Stomach (tissue), 9 donors: ENCODE results near the gene FSTL3. TPM values are rescaled to one million over a fixed set of nuclear protein-coding genes. Genes with fewer than 3 reads are reported as not detected.
A peak's percentile ranks its signal among the peaks of the same experiment; 100 is the strongest.

Experiments used
- DNase-seq, 2 donors: peaks; one replicate each; pipeline versions ENCODE4 v3.0.0 to v3.0.0-alpha.2; 2013 to 2019
- H3K27ac ChIP-seq, 5 donors: fragments of 200-600 bp in 4 of 5; sonication (generic) in 4 of 5; one replicate each; pipeline ENCODE4 v1.5.1; 2013 to 2019; ENCODE audit warnings: mild to moderate bottlenecking in 1 of 5, moderate library complexity in 1 of 5
- H3K27me3 ChIP-seq, 3 donors: fragments of 200-600 bp; sonication (generic); one replicate each; pipeline ENCODE4 v1.5.1; 2017 to 2019; ENCODE audit warnings: mixed run types in 1 of 3
- H3K36me3 ChIP-seq, 4 donors: fragments of 200-600 bp; sonication (generic); 1 replicate in 3 of 4; 2 replicates in 1 of 4; pipeline ENCODE4 v1.5.1; 2016 to 2019
- H3K4me1 ChIP-seq, 4 donors: fragments of 200-600 bp; sonication (generic); one replicate each; pipeline ENCODE4 v1.5.1; 2016 to 2019
- H3K4me3 ChIP-seq, 4 donors: fragments of 200-600 bp; sonication (generic) in 3 of 4; one replicate each; pipeline ENCODE4 v1.5.1; 2016 to 2019; ENCODE audit warnings: mild to moderate bottlenecking in 1 of 4
- H3K9me3 ChIP-seq, 4 donors: fragments of 200-600 bp; sonication (generic); one replicate each; pipeline ENCODE4 v1.5.1; 2016 to 2019
- EP300 ChIP-seq: sonication (generic); formaldehyde crosslinking; IDR thresholded peaks from one replicate; pipeline ENCODE4 v1.6.1; 2017; ENCODE audit warnings: antibody characterized with exemption
- POLR2A ChIP-seq, 4 donors: fragments of 450-650 bp; IDR thresholded peaks; one replicate each; pipeline ENCODE4 v1.6.1; 2016; ENCODE audit warnings: antibody characterized with exemption in 4 of 4, control low read depth in 2 of 4, mild to moderate bottlenecking in 1 of 4, moderate library complexity in 1 of 4
- POLR2AphosphoS5 ChIP-seq, 3 donors: sonication (generic); formaldehyde crosslinking; IDR thresholded peaks; one replicate each; pipeline ENCODE4 v1.6.1; 2016; ENCODE audit warnings: antibody characterized with exemption in 3 of 3
- WGBS, 5 donors: extraction: QIAGEN DNeasy Blood & Tissue Kit in 3 of 5; methylation state at CpG; one replicate each; pipeline versions ENCODE4 v1.1.5 to v1.1.7; 2013 to 2018; 5-methylcytosine and 5-hydroxymethylcytosine counted together
- intact Hi-C: fragments of 100-400 bp; cut with DNase I; formaldehyde crosslinking; loops from one replicate; pipeline ENCODE4 v1.15.1; 2023; ENCODE audit warnings: low total_unique reads
- polyA plus RNA-seq, 3 donors: library from polyadenylated mRNA; stranded (reverse); fragments of 200-250 nt; gene quantifications; one replicate each; pipeline ENCODE4 v1.2.3, GENCODE V29; 2013
- total RNA-seq, 5 donors: library from RNA; depleted of rRNA; stranded (reverse); fragments of >200 nt; gene quantifications; one replicate each; pipeline versions ENCODE4 v1.1.0 to v1.2.3, GENCODE V29; 2014 to 2016
- TF ChIP-seq, protein P1 (sequence below), 7 experiments: fragments of 450-650 bp in 4 of 7; fragments of 200-600 bp in 3 of 7; sonication (generic) in 3 of 7; IDR thresholded peaks; one replicate each; pipeline ENCODE4 v1.5.1; 2016 to 2019; ENCODE audit warnings: antibody characterized with exemption in 7 of 7, control low read depth in 2 of 7, mild to moderate bottlenecking in 1 of 7
- donor health status: healthy with polysubstance abuse.
- donor health status: Bipolar disorder and iron deficiency.
- donor health status: healthy.

Gene FSTL3
- total and polyA plus RNA-seq, 8 donors = 12.3 to 136 (median 28.3) TPM

DNA sequence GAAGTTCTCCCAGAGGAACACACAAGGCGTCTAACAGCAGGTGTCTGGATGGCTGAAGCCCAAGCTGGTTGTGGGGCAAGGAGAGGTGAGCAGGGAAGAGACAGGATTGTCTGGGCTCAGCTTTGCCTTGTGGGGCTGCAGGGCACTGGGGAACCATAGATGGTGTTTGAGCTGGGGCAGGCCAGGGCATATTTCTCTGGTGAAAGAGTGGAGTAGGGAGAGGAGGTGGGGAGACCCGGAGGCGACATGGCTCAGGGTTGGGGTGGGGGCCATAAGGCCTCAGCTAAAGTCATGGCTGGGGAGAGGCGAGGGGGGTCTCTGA is 27.1 kb downstream of the FSTL3 start:
- H3K4me3 ChIP-seq = peak overlapping the region; percentile 12 to 29 (median 20)

DNA sequence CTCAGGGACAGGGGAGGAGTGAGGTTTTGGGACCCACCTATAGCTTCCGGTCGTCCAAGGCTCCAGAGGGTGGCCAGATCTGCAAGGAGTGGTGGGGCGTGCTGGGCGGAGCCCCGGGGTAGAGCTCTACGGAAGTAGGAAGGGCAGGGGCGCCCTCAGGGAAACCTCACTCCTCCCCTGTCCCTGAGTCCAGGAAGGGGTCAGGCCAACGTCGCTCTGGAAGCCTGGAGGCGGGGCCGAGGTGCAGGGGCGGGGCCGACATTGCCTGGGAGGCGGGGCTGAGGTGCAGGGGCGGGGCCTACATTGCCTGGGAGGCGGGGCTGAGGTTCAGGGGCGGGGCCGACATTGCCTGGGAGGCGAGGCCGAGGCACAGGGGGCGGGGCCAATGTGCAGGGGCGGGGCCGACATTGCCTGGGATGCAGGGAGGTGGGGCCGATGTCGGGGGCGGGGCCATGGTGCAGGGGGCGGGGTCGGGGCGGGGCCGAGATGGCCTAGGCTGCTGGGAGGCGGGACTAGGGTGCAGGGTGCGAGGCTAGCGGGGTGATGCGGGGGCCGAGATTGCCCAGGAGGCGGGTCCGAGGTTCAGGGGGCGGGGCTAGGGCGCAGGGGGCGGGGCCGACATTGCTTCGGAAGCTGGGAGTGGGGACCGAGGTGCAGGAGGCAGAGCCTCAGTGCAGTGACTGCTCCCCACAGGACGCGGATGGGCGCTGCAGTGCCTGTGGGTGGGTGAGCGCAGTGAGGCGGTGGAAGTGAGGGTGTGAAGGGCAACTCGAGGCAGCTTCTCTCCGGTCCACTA is 27.7 kb downstream of the FSTL3 start:
- intact Hi-C loops = no loop called here
- peaks cover 0 to 55% (median 0%) of the 10 kb centered on the region in 3 donors for H3K27me3 ChIP-seq

More for the DNA sequence above, 27.1 kb downstream of the FSTL3 start:
- H3K36me3 ChIP-seq = no peaks in the 10 kb centered on the region
- peaks cover 8 to 29% (median 24%) of the 10 kb centered on the region in 4 donors for H3K4me1 ChIP-seq
- H3K27ac ChIP-seq = peak overlapping the region in 1 of 5 donors; percentile 25
- H3K27me3 ChIP-seq = peaks cover 0 to 51% (median 0%) of the 10 kb centered on the region in 3 donors
- TF ChIP-seq EP300 = no peak
- TF ChIP-seq POLR2A (IDR thresholded peaks at IDR 0.05) = no peak
- TF ChIP-seq, protein P1, sequence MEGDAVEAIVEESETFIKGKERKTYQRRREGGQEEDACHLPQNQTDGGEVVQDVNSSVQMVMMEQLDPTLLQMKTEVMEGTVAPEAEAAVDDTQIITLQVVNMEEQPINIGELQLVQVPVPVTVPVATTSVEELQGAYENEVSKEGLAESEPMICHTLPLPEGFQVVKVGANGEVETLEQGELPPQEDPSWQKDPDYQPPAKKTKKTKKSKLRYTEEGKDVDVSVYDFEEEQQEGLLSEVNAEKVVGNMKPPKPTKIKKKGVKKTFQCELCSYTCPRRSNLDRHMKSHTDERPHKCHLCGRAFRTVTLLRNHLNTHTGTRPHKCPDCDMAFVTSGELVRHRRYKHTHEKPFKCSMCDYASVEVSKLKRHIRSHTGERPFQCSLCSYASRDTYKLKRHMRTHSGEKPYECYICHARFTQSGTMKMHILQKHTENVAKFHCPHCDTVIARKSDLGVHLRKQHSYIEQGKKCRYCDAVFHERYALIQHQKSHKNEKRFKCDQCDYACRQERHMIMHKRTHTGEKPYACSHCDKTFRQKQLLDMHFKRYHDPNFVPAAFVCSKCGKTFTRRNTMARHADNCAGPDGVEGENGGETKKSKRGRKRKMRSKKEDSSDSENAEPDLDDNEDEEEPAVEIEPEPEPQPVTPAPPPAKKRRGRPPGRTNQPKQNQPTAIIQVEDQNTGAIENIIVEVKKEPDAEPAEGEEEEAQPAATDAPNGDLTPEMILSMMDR (IDR thresholded peaks at IDR 0.05) = no peak
- TF ChIP-seq POLR2AphosphoS5 (IDR thresholded peaks at IDR 0.05) = no peak
- H3K9me3 ChIP-seq = no peaks in the 10 kb centered on the region
- WGBS, 5 donors = 21 to 39% (median 33%) methylated on average over 4 of the region's 4 CpGs
- DNase-seq = no peak
- intact Hi-C loops = no loop called here

DNA sequence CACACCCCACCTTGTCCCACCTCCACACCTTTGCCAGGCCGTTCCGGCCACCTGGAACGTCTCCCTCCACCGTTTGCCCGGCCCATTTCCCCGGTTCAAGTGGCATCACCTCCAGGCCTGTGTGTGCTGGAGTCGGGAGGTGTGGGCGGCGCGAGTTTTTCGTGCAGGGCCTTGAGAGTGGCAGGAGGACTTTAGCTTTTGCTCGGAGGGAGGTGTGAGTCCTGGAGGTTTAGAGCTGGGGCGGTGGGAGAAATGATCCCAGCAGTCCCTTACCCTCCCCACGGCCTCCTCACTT is 28.2 kb downstream of the FSTL3 start:
- Histone ChIP-seq H3K36me3 (no peaks in the 10 kb centered on the region), H3K4me1 (peaks cover 8 to 36% (median 29%) of the 10 kb centered on the region in 4 donors), H3K27ac (no peak overlapping the region), H3K4me3 (peak overlapping the region in 2 of 4 donors; percentile 17 to 29), H3K9me3 (no peaks in the 10 kb centered on the region), H3K27me3 (peaks cover 0 to 56% (median 5%) of the 10 kb centered on the region in 3 donors)
- WGBS, 5 donors = 22 to 40% (median 28%) methylated on average over 14 of the region's 14 CpGs
- intact Hi-C loops = no loop called here
- TF ChIP-seq POLR2AphosphoS5 (IDR thresholded peaks at IDR 0.05) (no peak), POLR2A (IDR thresholded peaks at IDR 0.05) (no peak), EP300 (no peak)
- TF ChIP-seq, protein P1 (IDR thresholded peaks at IDR 0.05) = no peak
- DNase-seq = no peak

More for the DNA sequence above, 27.7 kb downstream of the FSTL3 start:
- WGBS, 5 donors = 5 to 16% (median 7%) methylated on average over 30 to 50 of the region's 50 CpGs
- peak; percentile 84 to 93 for DNase-seq
- TF ChIP-seq POLR2AphosphoS5 (IDR thresholded peaks at IDR 0.05) (peak in 1 of 3 donors; percentile 69), POLR2A (IDR thresholded peaks at IDR 0.05) (no peak)
- Histone ChIP-seq H3K27ac (peak overlapping the region in 1 of 5 donors; percentile 25), H3K4me1 (peaks cover 8 to 31% (median 26%) of the 10 kb centered on the region in 4 donors), H3K4me3 (peak overlapping the region; percentile 12 to 29 (median 20)), H3K36me3 (no peaks in the 10 kb centered on the region), H3K9me3 (no peaks in the 10 kb centered on the region)

DNA sequence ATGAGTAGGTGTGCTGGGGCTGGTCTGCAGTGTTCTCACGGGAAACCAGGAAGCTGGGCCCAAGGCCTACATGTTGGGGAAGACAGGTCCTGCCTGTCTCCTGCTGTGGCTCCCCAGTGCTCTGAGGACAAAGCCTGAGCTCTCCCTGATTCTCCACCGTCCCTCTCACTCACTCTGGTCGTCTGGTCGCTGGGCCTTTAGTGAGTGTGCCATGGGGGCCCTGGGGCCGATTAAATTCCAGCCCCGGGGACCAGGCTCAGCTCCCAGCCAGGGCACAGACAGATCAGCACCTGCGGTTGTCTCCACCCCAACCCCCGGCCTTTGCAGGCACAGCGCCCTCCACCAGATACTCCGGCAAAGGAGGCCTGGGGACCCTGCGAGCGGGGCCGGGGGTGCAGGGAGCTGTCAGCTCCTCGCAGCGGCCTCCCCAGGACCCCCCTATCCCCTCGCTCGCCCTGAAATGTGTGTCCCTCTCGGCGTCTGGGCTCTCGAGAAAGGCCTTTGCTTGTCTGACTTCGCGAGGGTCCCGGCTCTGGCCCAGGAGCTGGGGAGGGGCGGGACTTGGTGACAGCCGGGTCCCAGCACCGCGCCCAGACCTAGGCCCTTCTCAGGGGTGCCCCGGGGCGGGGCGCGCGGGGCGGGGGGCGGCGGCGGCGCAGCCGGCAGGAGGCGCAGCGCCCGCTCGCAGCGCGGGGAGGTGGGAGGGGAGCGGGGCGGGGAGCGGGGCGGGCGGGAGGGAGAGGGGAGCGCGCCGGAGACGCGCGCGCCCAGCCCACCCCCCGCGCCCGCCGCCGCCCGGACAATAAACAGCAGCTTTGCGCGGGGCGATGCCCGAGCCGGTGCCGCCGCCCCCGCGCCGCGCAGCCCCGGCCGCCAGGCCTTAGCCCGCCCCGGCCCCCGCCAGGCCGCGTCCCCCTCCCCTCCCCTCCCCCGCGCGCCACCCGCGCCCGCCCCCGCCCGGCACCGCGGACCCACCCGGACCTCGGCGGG is 32.3 kb downstream of the FSTL3 start, which contains the start of gene PALM:
Gene PALM, plus strand, starts transcription at position 782 of the 990 bp plus-strand sequence. CDS start 212 bp downstream, outside the sequence.
- WGBS, 5 donors = 7 to 17% (median 12%) methylated on average over 13 to 62 of the region's 93 CpGs
- peaks cover 0 to 56% (median 15%) of the 10 kb centered on the region in 3 donors for H3K27me3 ChIP-seq

More for the DNA sequence above, 32.3 kb downstream of the FSTL3 start, which contains the start of gene PALM:
- intact Hi-C loops = no loop called here
- Histone ChIP-seq H3K4me1 (peaks cover 8 to 48% (median 41%) of the 10 kb centered on the region in 4 donors), H3K36me3 (no peaks in the 10 kb centered on the region), H3K4me3 (peak within 1 kb of the TSS; percentile 61 to 76 (median 64)), H3K9me3 (no peaks in the 10 kb centered on the region), H3K27ac (peak within 1 kb of the TSS; percentile 48 to 84 (median 63))
- TF ChIP-seq EP300 = no peak
- TF ChIP-seq POLR2A (IDR thresholded peaks at IDR 0.05) = no peak
- TF ChIP-seq POLR2AphosphoS5 (IDR thresholded peaks at IDR 0.05) = no peak
- TF ChIP-seq, protein P1 (IDR thresholded peaks at IDR 0.05) = peak in 2 of 7 experiments; percentile 16 to 44
- peak; percentile 29 to 79 for DNase-seq
